SK-N-SH treated with all-trans-retinoic acid at 6 μM for 48 hours (cell line): ENCODE measurements around the gene ARHGAP22.

Experiments used
- ATAC-seq: fragments of 200-7000 bp; cut with Tn5 transposase; 3 replicates; pipeline ENCODE4 v1.9.1; 2020; ENCODE audit warnings: mild to moderate bottlenecking, moderate library complexity
- ARNTL ChIP-seq: fragments of 450-650 bp; formaldehyde crosslinking; IDR thresholded peaks from 2 replicates; pipeline ENCODE4 v1.5.0; 2020; ENCODE audit warnings: low read depth, mild to moderate bottlenecking, moderate library complexity, borderline replicate concordance
- BACH2 ChIP-seq: fragments of 250-450 bp; sonication (Bioruptor Pico); IDR thresholded peaks from 2 replicates; pipeline ENCODE4 v1.9.0; 2021; ENCODE audit warnings: mild to moderate bottlenecking, borderline replicate concordance
- CREB5 ChIP-seq: fragments of 250-450 bp; sonication (Bioruptor Pico); IDR thresholded peaks from 2 replicates; pipeline ENCODE4 v1.5.1; 2020; ENCODE audit warnings: low read depth, mild to moderate bottlenecking, moderate library complexity
- CSDC2 ChIP-seq: fragments of 250-450 bp; sonication (Bioruptor Pico); IDR thresholded peaks from 2 replicates; pipeline ENCODE4 v1.5.0; 2020; ENCODE audit warnings: mild to moderate bottlenecking, moderate library complexity
- CSRNP3 ChIP-seq: fragments of 250-450 bp; sonication (Bioruptor Pico); IDR thresholded peaks from 2 replicates; pipeline ENCODE4 v1.5.1; 2021; ENCODE audit warnings: mild to moderate bottlenecking, moderate library complexity
- ESRRG ChIP-seq: fragments of 250-450 bp; sonication (Bioruptor Pico); IDR thresholded peaks from 2 replicates; pipeline ENCODE4 v1.6.1; 2021; ENCODE audit warnings: mild to moderate bottlenecking
- GLIS3 ChIP-seq: fragments of 250-450 bp; sonication (Bioruptor Pico); IDR thresholded peaks from 2 replicates; pipeline ENCODE4 v1.5.0; 2020; ENCODE audit warnings: mild to moderate bottlenecking, moderate library complexity
- ISL1 ChIP-seq: fragments of 250-450 bp; sonication (Bioruptor Pico); IDR thresholded peaks from 2 replicates; pipeline ENCODE4 v2.1.2; 2022; ENCODE audit warnings: mild to moderate bottlenecking, moderate library complexity
- PATZ1 ChIP-seq: fragments of 250-450 bp; sonication (Bioruptor Pico); IDR thresholded peaks from 2 replicates; pipeline ENCODE4 v1.8.0; 2020; ENCODE audit warnings: mild to moderate bottlenecking, moderate library complexity, borderline replicate concordance
- POU6F1 ChIP-seq: fragments of 250-450 bp; sonication (Bioruptor Pico); IDR thresholded peaks from 2 replicates; pipeline ENCODE4 v1.8.0; 2021; ENCODE audit warnings: low read depth, mild to moderate bottlenecking, moderate library complexity, borderline replicate concordance
- PPARA ChIP-seq: fragments of 250-450 bp; sonication (Bioruptor Pico); IDR thresholded peaks from 2 replicates; pipeline ENCODE4 v1.5.0; 2020; ENCODE audit warnings: mild to moderate bottlenecking, borderline replicate concordance
- RARB ChIP-seq: fragments of 250-450 bp; sonication (Bioruptor Pico); IDR thresholded peaks from 2 replicates; pipeline ENCODE4 v1.8.0; 2021; ENCODE audit warnings: mild to moderate bottlenecking, moderate library complexity
- SNAI2 ChIP-seq: fragments of 250-450 bp; sonication (Bioruptor Pico); IDR thresholded peaks from 2 replicates; pipeline ENCODE4 v1.5.0; 2020; ENCODE audit warnings: mild to moderate bottlenecking, moderate library complexity
- TCF4 ChIP-seq: fragments of 250-450 bp; sonication (Bioruptor Pico); IDR thresholded peaks from 2 replicates; pipeline ENCODE4 v1.8.0; 2021; ENCODE audit warnings: mild to moderate bottlenecking, moderate library complexity, borderline replicate concordance
- TOX ChIP-seq: fragments of 250-450 bp; sonication (Bioruptor Pico); IDR thresholded peaks from 2 replicates; pipeline ENCODE4 v1.8.0; 2021; ENCODE audit warnings: mild to moderate bottlenecking, moderate library complexity, borderline replicate concordance
- TSHZ2 ChIP-seq: fragments of 250-450 bp; sonication (Bioruptor Pico); IDR thresholded peaks from 2 replicates; pipeline ENCODE4 v1.5.0; 2020; ENCODE audit warnings: mild to moderate bottlenecking, moderate library complexity
- ZC3H10 ChIP-seq: fragments of 250-450 bp; sonication (Bioruptor Pico); IDR thresholded peaks from 2 replicates; pipeline ENCODE4 v1.5.1; 2021; ENCODE audit warnings: mild to moderate bottlenecking, moderate library complexity
- ZFP3 ChIP-seq: fragments of 250-450 bp; sonication (Bioruptor Pico); IDR thresholded peaks from 2 replicates; pipeline ENCODE4 v1.5.0; 2020; ENCODE audit warnings: mild to moderate bottlenecking, moderate library complexity
- ZFP30 ChIP-seq: fragments of 450-650 bp; formaldehyde crosslinking; IDR thresholded peaks from 2 replicates; pipeline ENCODE4 v1.5.0; 2022; ENCODE audit warnings: mild to moderate bottlenecking, moderate library complexity
- ZNF70 ChIP-seq: fragments of 450-650 bp; formaldehyde crosslinking; IDR thresholded peaks from 2 replicates; pipeline ENCODE4 v1.5.0; 2020; ENCODE audit warnings: mild to moderate bottlenecking, moderate library complexity
- ZNF8 ChIP-seq: fragments of 450-650 bp; formaldehyde crosslinking; IDR thresholded peaks from 2 replicates; pipeline ENCODE4 v1.5.0; 2020; ENCODE audit warnings: mild to moderate bottlenecking, moderate library complexity

The ARHGAP22 gene

GRCh38 chr10:48590945-48591344 is 13.9 kb downstream of the ARHGAP22 start (continued):
- TF ChIP-seq SNAI2 (CRISPR knock-in tag) (no peak), POU6F1 (CRISPR knock-in tag) (no peak), PATZ1 (CRISPR knock-in tag) (no peak), CSDC2 (CRISPR knock-in tag) (no peak), ESRRG (CRISPR knock-in tag) (no peak), ZNF8 (no peak), BACH2 (CRISPR knock-in tag) (no peak), PPARA (no peak)
- TF ChIP-seq, all 23 proteins: peak for 0

GRCh38 chr10:48589266-48589665 is 15.6 kb downstream of the ARHGAP22 start:
- TF ChIP-seq ZFP3 (no peak), ZNF8 (no peak), ARNTL (no peak), ISL1 (no peak), SNAI2 (CRISPR knock-in tag) (no peak), POU6F1 (CRISPR knock-in tag) (no peak), PPARA (no peak), RARB (no peak), TSHZ2 (CRISPR knock-in tag) (no peak), CREB5 (no peak), ZFP30 (CRISPR knock-in tag) (no peak), ZNF70 (CRISPR knock-in tag) (no peak), CSRNP3 (no peak), GLIS3 (CRISPR knock-in tag) (no peak), ZC3H10 (CRISPR knock-in tag) (no peak), TCF4 (no peak), BACH2 (CRISPR knock-in tag) (no peak)
- ATAC-seq: peak; percentile 57

GRCh38 chr10:48587819-48588218 is 17.1 kb downstream of the ARHGAP22 start:
- TF ChIP-seq TOX (CRISPR knock-in tag): no peak
- ATAC-seq: no peak
